A549 (cell line): ENCODE results near the gene HOXD11. TPM values are rescaled to one million over a fixed set of nuclear protein-coding genes. Genes with fewer than 3 reads are reported as not detected.

Experiments
- ATAC-seq, 2 experiments: fragments of 200-7000 bp in 1 of 2; fragments of >200 bp in 1 of 2; cut with Nextera tagmentation in 1 of 2; cut with Tn5 transposase in 1 of 2; 3 replicates each; pipeline versions ENCODE4 v1.8.0 to v1.9.1; 2018 to 2020; ENCODE audit warnings: mild to moderate bottlenecking in 1 of 2, moderate library complexity in 1 of 2
- CTCF ChIA-PET: fragments of 300-600 bp; sonication (Branson Sonifier 250); formaldehyde crosslinking; extraction: SDS; loops from one replicate; lab custom pipeline; 2021; ENCODE audit warnings: antibody characterized with exemption, inconsistent platforms; lab: Yijun Ruan, JAX
- POLR2A ChIA-PET: fragments of 350-600 bp; formaldehyde crosslinking; extraction: SDS; loops from one replicate; lab custom pipeline; 2021; ENCODE audit warnings: antibody characterized with exemption, inconsistent platforms; lab: Yijun Ruan, JAX
- DNase-seq, 2 experiments: peaks; one replicate each; pipeline versions ENCODE4 v3.0.0 to v3.0.0-alpha.2; 2011 to 2016; ENCODE audit warnings: low read depth in 1 of 2, low spot score in 1 of 2
- FAIRE-seq: peaks from 2 replicates; lab custom pipeline; 2011; peaks lifted over from hg19 to GRCh38; lab: Jason Lieb, UNC
- H3K27ac ChIP-seq, 2 experiments: fragments of >200 bp; sonication (Bioruptor Twin); formaldehyde crosslinking; 3 replicates each; pipeline ENCODE4 v1.5.1; 2016 to 2017
- H3K4me1 ChIP-seq: fragments of >200 bp; sonication (Bioruptor Twin); formaldehyde crosslinking; 3 replicates; pipeline ENCODE4 v1.6.1; 2016
- H3K4me2 ChIP-seq: fragments of >200 bp; sonication (Bioruptor Twin); formaldehyde crosslinking; 3 replicates; pipeline ENCODE4 v1.6.1; 2016
- H3K4me3 ChIP-seq: fragments of >200 bp; sonication (Bioruptor Twin); formaldehyde crosslinking; 3 replicates; pipeline ENCODE4 v1.5.1; 2016
- H3K9me3 ChIP-seq: fragments of >200 bp; sonication (Bioruptor Twin); formaldehyde crosslinking; 3 replicates; pipeline ENCODE4 v1.6.1; 2016
- BHLHE40 ChIP-seq: IDR thresholded peaks from 2 replicates; pipeline ENCODE4 v1.6.1; 2012; ENCODE audit warnings: low read depth, low read length, inconsistent platforms
- CBX8 ChIP-seq: fragments of 200-600 bp; sonication (generic); IDR thresholded peaks from 2 replicates; pipeline ENCODE4 v1.6.1; 2016
- CHD2 ChIP-seq: fragments of 150-350 bp; IDR thresholded peaks from 2 replicates; pipeline ENCODE4 v1.6.1; 2014; ENCODE audit warnings: low read length; ENCODE audit not compliant: partially characterized antibody
- CTCF ChIP-seq: fragments of >200 bp; sonication (Bioruptor Twin); formaldehyde crosslinking; IDR thresholded peaks from 3 replicates; pipeline ENCODE4 v1.5.1; 2016
- EHF ChIP-seq: fragments of 250-450 bp; sonication (Bioruptor Pico); IDR thresholded peaks from 2 replicates; pipeline ENCODE4 v1.5.0; 2020; ENCODE audit warnings: mild to moderate bottlenecking
- ELK1 ChIP-seq: fragments of 150-350 bp; IDR thresholded peaks from 2 replicates; pipeline ENCODE4 v1.6.1; 2014; ENCODE audit warnings: low read depth, mild to moderate bottlenecking, low read length
- ESRRA ChIP-seq: fragments of 150-350 bp; IDR thresholded peaks from 2 replicates; pipeline ENCODE4 v1.6.1; 2014; ENCODE audit warnings: mild to moderate bottlenecking, low read length, borderline replicate concordance
- FOXS1 ChIP-seq: fragments of 250-450 bp; sonication (Bioruptor Pico); IDR thresholded peaks from 2 replicates; pipeline ENCODE4 v1.5.0; 2020; ENCODE audit warnings: mild to moderate bottlenecking, moderate library complexity
- GATA3 ChIP-seq: IDR thresholded peaks from 2 replicates; pipeline ENCODE4 v1.6.1; 2012; ENCODE audit warnings: borderline replicate concordance
- HDAC2 ChIP-seq: fragments of 200-600 bp; sonication (generic); IDR thresholded peaks from 2 replicates; pipeline ENCODE4 v1.6.1; 2016
- HES2 ChIP-seq: fragments of >200 bp; sonication (Bioruptor Twin); formaldehyde crosslinking; IDR thresholded peaks from 2 replicates; pipeline ENCODE4 v1.6.1; 2016
- HOXB13 ChIP-seq: fragments of 250-450 bp; sonication (Bioruptor Pico); IDR thresholded peaks from 2 replicates; pipeline ENCODE4 v1.5.0; 2020; ENCODE audit warnings: low read depth, mild to moderate bottlenecking, moderate library complexity
- JUN ChIP-seq, 2 experiments: fragments of >200 bp; sonication (Bioruptor Twin); formaldehyde crosslinking; IDR thresholded peaks; 2 replicates in 1 of 2; 3 replicates in 1 of 2; pipeline ENCODE4 v1.6.1; 2016 to 2017
- KDM1A ChIP-seq: fragments of 200-600 bp; sonication (generic); IDR thresholded peaks from 2 replicates; pipeline ENCODE4 v1.6.1; 2016; ENCODE audit warnings: low read depth, mild to moderate bottlenecking
- MAFK ChIP-seq: fragments of 450-650 bp; IDR thresholded peaks from 2 replicates; pipeline ENCODE4 v1.6.1; 2014; ENCODE audit not compliant: partially characterized antibody
- MAX ChIP-seq: IDR thresholded peaks from 2 replicates; pipeline ENCODE4 v1.6.1; 2012
- MAZ ChIP-seq: fragments of 150-350 bp; IDR thresholded peaks from 2 replicates; pipeline ENCODE4 v1.6.1; 2014; ENCODE audit warnings: antibody characterized with exemption, low read depth, low read length, borderline replicate concordance
- NFE2L2 ChIP-seq: fragments of 150-350 bp; conservative IDR thresholded peaks from 2 replicates; pipeline ENCODE4 v1.6.1; 2014; ENCODE audit warnings: low read length
- NR3C1 ChIP-seq: fragments of >200 bp; sonication (Bioruptor Twin); formaldehyde crosslinking; IDR thresholded peaks from 3 replicates; pipeline ENCODE4 v1.6.1; 2017
- PHF8 ChIP-seq: fragments of 200-600 bp; sonication (generic); IDR thresholded peaks from 2 replicates; pipeline ENCODE4 v1.6.1; 2016; ENCODE audit warnings: low read depth, mild to moderate bottlenecking, antibody characterized with exemption, moderate library complexity, borderline replicate concordance
- POLR2A ChIP-seq: IDR thresholded peaks from 2 replicates; pipeline ENCODE4 v1.6.1; 2012; ENCODE audit warnings: mild to moderate bottlenecking, low read length
- RAD21 ChIP-seq, 2 experiments: fragments of >200 bp in 1 of 2; sonication (Bioruptor Twin) in 1 of 2; formaldehyde crosslinking in 1 of 2; IDR thresholded peaks in 1 of 2; conservative IDR thresholded peaks in 1 of 2; 2 replicates in 1 of 2; 3 replicates in 1 of 2; pipeline ENCODE4 v1.6.1; 2012 to 2018; ENCODE audit warnings: inconsistent platforms in 1 of 2
- RCOR1 ChIP-seq: fragments of 150-350 bp; IDR thresholded peaks from 2 replicates; pipeline ENCODE4 v1.6.1; 2014; ENCODE audit warnings: antibody characterized with exemption, low read length, low read depth
- RFX5 ChIP-seq: fragments of 450-650 bp; IDR thresholded peaks from 2 replicates; pipeline ENCODE4 v1.7.1; 2014; ENCODE audit warnings: antibody characterized with exemption, mild to moderate bottlenecking, moderate library complexity
- SMC3 ChIP-seq: fragments of >200 bp; sonication (Bioruptor Twin); formaldehyde crosslinking; IDR thresholded peaks from 3 replicates; pipeline ENCODE4 v1.6.1; 2018; ENCODE audit warnings: inconsistent platforms
- SREBF2 ChIP-seq: fragments of 450-650 bp; IDR thresholded peaks from 2 replicates; pipeline ENCODE4 v1.6.1; 2014; ENCODE audit warnings: mild to moderate bottlenecking, moderate library complexity
- ZC3H11A ChIP-seq: fragments of 450-650 bp; IDR thresholded peaks from 2 replicates; pipeline ENCODE4 v1.6.1; 2014; ENCODE audit warnings: antibody characterized with exemption, mild to moderate bottlenecking
- ZNF302 ChIP-seq: fragments of 250-450 bp; sonication (Bioruptor Pico); IDR thresholded peaks from 2 replicates; pipeline ENCODE4 v1.9.0; 2021; ENCODE audit warnings: inconsistent platforms, mild to moderate bottlenecking, moderate library complexity
- WGBS: methylation state at CpG from one replicate; pipeline ENCODE4 v1.1.6; 2017; ENCODE audit errors: missing lambda C conversion rate; 5-methylcytosine and 5-hydroxymethylcytosine counted together
- polyA plus RNA-seq, 4 experiments: library from polyadenylated mRNA; depleted of rRNA in 3 of 4; stranded (reverse); fragments of >200 nt; fragmentation: RNase III in 1 of 4; extraction: RNeasy Plus Mini Kit Qiagen cat#74134 plus additional on column Dnase treatment in 1 of 4; gene quantifications; 2 replicates in 3 of 4; 3 replicates in 1 of 4; pipeline ENCODE4 v1.2.3, GENCODE V29; 2011 to 2017

Gene HOXD11
- polyA plus RNA-seq, 2 of the 4 experiments (the other 2 are of a cell fraction) = 2.6 to 4.8 TPM

- Histone ChIP-seq H3K4me1 (0 out of 3 replicates have a peak, but pooled peaks cover 3% of the 10 kb centered on the region), H3K4me2 (no peak overlapping the region), H3K9me3 (no peaks in the 10 kb centered on the region)
- no peak for FAIRE-seq
- ChIA-PET POLR2A (interaction anchor here (0.5 kb wide), 1 partner anchor 945 kb away, joined by 3 read pairs; no protein-coding TSS in a partner anchor), CTCF (interaction anchor here (0.8 to 3.6 kb wide), 6 partner anchors 9 to 1045 kb away, joined by 3 to 22 read pairs (median 4); no protein-coding TSS in a partner anchor)
- whole genome bisulfite sequencing = 89% methylated on average over 39 of the region's 40 CpGs
- no peak for ATAC-seq
- no peak for TF ChIP-seq FOXS1
- no peak for TF ChIP-seq MAZ
- no peak for TF ChIP-seq KDM1A
- no peak for TF ChIP-seq NR3C1
- TF ChIP-seq RFX5 = no peak
- no peak for TF ChIP-seq SREBF2
- TF ChIP-seq RCOR1 = no peak
- TF ChIP-seq POLR2A = no peak
- no peak for TF ChIP-seq CTCF
- no peak for TF ChIP-seq CBX8
- TF ChIP-seq JUN (IDR thresholded peaks at IDR 0.05) = no peak
- no peak for TF ChIP-seq ZNF302 (CRISPR knock-in tag)
- TF ChIP-seq MAFK = no peak
- TF ChIP-seq GATA3 = no peak
- TF ChIP-seq NFE2L2 = no peak
- no peak for TF ChIP-seq SMC3
- TF ChIP-seq HES2 = no peak
- no peak for TF ChIP-seq MAX
- no peak for TF ChIP-seq RAD21 (conservative IDR thresholded peaks at IDR 0.05 in 1 of 2, IDR thresholded peaks at IDR 0.05 in 1 of 2)
- TF ChIP-seq, all 56 proteins: peak for 0
- no peak for DNase-seq
- H3K4me3 ChIP-seq = no peak overlapping the region
- H3K27ac ChIP-seq = no peak overlapping the region
Measured at GRCh38 chr2:176117162-176117822, 10.2 kb downstream of the HOXD11 start.

- ATAC-seq (no peak), FAIRE-seq (no peak), DNase-seq (no peak)
- 91% methylated on average over 11 of the region's 11 CpGs for WGBS
- POLR2A ChIA-PET = no interaction called here
- CTCF ChIA-PET = interaction anchor here (0.8 to 3.6 kb wide), 7 partner anchors 9 to 1044 kb away, joined by 3 to 22 read pairs (median 3); no protein-coding TSS in a partner anchor
- no peak overlapping the region for H3K27ac ChIP-seq
- H3K4me1 ChIP-seq = 0 out of 3 replicates have a peak, but pooled peaks cover 3% of the 10 kb centered on the region
- no peak for TF ChIP-seq ZC3H11A
- no peak for TF ChIP-seq HDAC2
- TF ChIP-seq HOXB13 (CRISPR knock-in tag) = no peak
- TF ChIP-seq ZNF302 (CRISPR knock-in tag) = no peak
- no peak for TF ChIP-seq ESRRA
- no peak for TF ChIP-seq EHF
- TF ChIP-seq RAD21 (conservative IDR thresholded peaks at IDR 0.05 in 1 of 2, IDR thresholded peaks at IDR 0.05 in 1 of 2) = no peak
- TF ChIP-seq ELK1 = no peak
- TF ChIP-seq CHD2 = no peak
- no peak for TF ChIP-seq PHF8
- no peak for TF ChIP-seq BHLHE40
- H3K9me3 ChIP-seq = no peaks in the 10 kb centered on the region
- H3K4me3 ChIP-seq = no peak overlapping the region
- no peak overlapping the region for H3K4me2 ChIP-seq
Measured at GRCh38 chr2:176117823-176118371, 10.8 kb downstream of the HOXD11 start.
